Measurements from ENCODE around the gene S100PBP. TPM values are rescaled to one million over a fixed set of nuclear protein-coding genes. Genes with fewer than 3 reads are reported as not detected.

The S100PBP gene
- total and polyA plus RNA-seq, 7 donors: 3.9 to 18.1 (median 9.7) TPM

GRCh38 chr1:32867671-32868070 is 50.2 kb downstream of the S100PBP start:
- H3K4me1 ChIP-seq: peaks cover 20% of the 10 kb centered on the region
- ATAC-seq: no peak
- no peak overlapping the region for H3K4me3 ChIP-seq
- no peaks in the 10 kb centered on the region for H3K9me3 ChIP-seq
- TF ChIP-seq CTCF (IDR thresholded peaks at IDR 0.05): no peak
- intact Hi-C loops (cut with DNase I): no loop called here
- no peak overlapping the region for H3K27ac ChIP-seq
- no peaks in the 10 kb centered on the region for H3K27me3 ChIP-seq (ENCODE audit: insufficient read depth in 3 of 3, low read length in 2 of 3)
- no peak for DNase-seq
- H3K36me3 ChIP-seq (ENCODE audit: insufficient read depth in 1 of 2, low read depth in 1 of 2): peaks cover 0 to 10% of the 10 kb centered on the region in 2 donors
- 93 to 96% (median 93%) methylated on average over 7 of the region's 7 CpGs for WGBS, 3 donors

- Histone ChIP-seq H3K4me1 (peaks cover 20% of the 10 kb centered on the region), H3K27ac (no peak overlapping the region), H3K9me3 (no peaks in the 10 kb centered on the region), H3K27me3 (ENCODE audit: insufficient read depth in 3 of 3, low read length in 2 of 3) (no peaks in the 10 kb centered on the region), H3K4me3 (no peak overlapping the region), H3K36me3 (ENCODE audit: insufficient read depth in 1 of 2, low read depth in 1 of 2) (peaks cover 0 to 5% of the 10 kb centered on the region in 2 donors)
- TF ChIP-seq CTCF (IDR thresholded peaks at IDR 0.05): no peak
- WGBS, 3 donors: 91 to 95% (median 93%) methylated on average over 13 of the region's 13 CpGs
- DNase-seq: no peak
- ATAC-seq: no peak
- intact Hi-C loops (cut with DNase I): no loop called here
These were observed 50.6 kb downstream of the S100PBP start for GRCh38 chr1:32868085-32868484.

GRCh38 chr1:32868806-32869455 is 51.5 kb downstream of the S100PBP start:
- Histone ChIP-seq H3K4me1 (peaks cover 20% of the 10 kb centered on the region), H3K36me3 (ENCODE audit: insufficient read depth in 1 of 2, low read depth in 1 of 2) (no peaks in the 10 kb centered on the region), H3K4me3 (no peak overlapping the region), H3K9me3 (no peaks in the 10 kb centered on the region), H3K27me3 (ENCODE audit: insufficient read depth in 3 of 3, low read length in 2 of 3) (no peaks in the 10 kb centered on the region), H3K27ac (peak overlapping the region; percentile 69)
- intact Hi-C loops (cut with DNase I): no loop called here
- DNase-seq: no peak
- no peak for TF ChIP-seq CTCF (IDR thresholded peaks at IDR 0.05)
- 89 to 98% (median 96%) methylated on average over 9 of the region's 9 CpGs for WGBS, 3 donors
- ATAC-seq: no peak

GRCh38 chr1:32869923-32870614 is 52.6 kb downstream of the S100PBP start:
- Histone ChIP-seq H3K4me3 (peak overlapping the region; percentile 63), H3K9me3 (no peaks in the 10 kb centered on the region), H3K27me3 (ENCODE audit: insufficient read depth in 3 of 3, low read length in 2 of 3) (no peaks in the 10 kb centered on the region), H3K4me1 (peaks cover 14% of the 10 kb centered on the region), H3K27ac (peak overlapping the region; percentile 69), H3K36me3 (ENCODE audit: insufficient read depth in 1 of 2, low read depth in 1 of 2) (no peaks in the 10 kb centered on the region)
- TF ChIP-seq CTCF (IDR thresholded peaks at IDR 0.05): no peak
- DNase-seq (no peak), ATAC-seq (peak; percentile 52 to 81 (median 68))
- intact Hi-C loops (cut with DNase I): loop anchor here (1.0 to 5.0 kb wide), 4 partner anchors 43 to 218 kb away; partner anchors contain the start of genes S100PBP (in 1 of the 2) and YARS1 (in 1 of the 2)
- 16 to 25% (median 22%) methylated on average over 11 to 16 of the region's 16 CpGs for WGBS, 3 donors
